Endothelial cell of umbilical vein (primary cell): ENCODE measurements around the gene PAM16. TPM values are rescaled to one million over a fixed set of nuclear protein-coding genes. Genes with fewer than 3 reads are reported as not detected.
"Not testable (repeated sequence)": the region's sequence is repeated elsewhere in the genome, so short reads cannot be mapped to it uniquely, and the experiment has no call there.

Experiments
- BruUV-seq: library from RNA; stranded (reverse); fragments of 400-500 nt; replicated peaks from 2 replicates; lab custom pipeline; 2021; lab: Mats Ljungman, UMichigan
- CTCF ChIA-PET: fragments of 300-600, 350-600 bp; sonication (Branson Sonifier 250); formaldehyde crosslinking; loops from one replicate; lab custom pipeline; 2021; ENCODE audit warnings: antibody characterized with exemption, inconsistent platforms; lab: Charles Lee
- POLR2A ChIA-PET: fragments of 300-600, 350-600 bp; sonication (Branson Sonifier 250); formaldehyde crosslinking; loops from one replicate; lab custom pipeline; 2021; ENCODE audit warnings: antibody characterized with exemption, inconsistent platforms; lab: Charles Lee
- DNase-seq: peaks from one replicate; pipeline ENCODE4 v3.0.0-alpha.2; 2011; ENCODE audit warnings: low read depth, low spot score
- FAIRE-seq: peaks from 2 replicates; lab custom pipeline; 2011; peaks lifted over from hg19 to GRCh38; lab: Jason Lieb, UNC
- H2AFZ ChIP-seq: 2 replicates; pipeline ENCODE4 v1.6.0; 2012; ENCODE audit warnings: low read depth, low read length, control low read depth, inconsistent platforms
- H3K27ac ChIP-seq: 2 replicates; pipeline ENCODE4 v1.5.1; 2011; ENCODE audit warnings: low read depth, mild to moderate bottlenecking, control low read depth, low read length, moderate library complexity; ENCODE audit not compliant: insufficient read depth
- H3K27me3 ChIP-seq, 2 experiments: 2 replicates each; pipeline versions ENCODE4 v1.6.0 to v1.6.1; 2011; ENCODE audit warnings: low read length in 2 of 2, mixed read lengths in 1 of 2; ENCODE audit not compliant: control insufficient read depth in 2 of 2, insufficient read depth in 2 of 2
- H3K36me3 ChIP-seq, 2 experiments: 2 replicates in 1 of 2; 3 replicates in 1 of 2; pipeline ENCODE4 v1.5.1; 2011; ENCODE audit warnings: low read length in 2 of 2, mild to moderate bottlenecking in 1 of 2, moderate library complexity in 1 of 2; ENCODE audit not compliant: control insufficient read depth in 2 of 2, insufficient read depth in 2 of 2; ENCODE audit errors: extremely low read depth in 1 of 2
- H3K4me1 ChIP-seq: 3 replicates; pipeline ENCODE4 v1.5.1; 2011; ENCODE audit warnings: mild to moderate bottlenecking, low read length; ENCODE audit not compliant: control insufficient read depth, insufficient read depth; ENCODE audit errors: extremely low read depth
- H3K4me2 ChIP-seq: 2 replicates; pipeline ENCODE4 v1.6.1; 2011; ENCODE audit warnings: low read length, control low read depth, mixed read lengths; ENCODE audit not compliant: insufficient read depth
- H3K4me3 ChIP-seq, 3 experiments: fragments of 200-600 bp in 1 of 3; sonication (generic), shearing (Covaris generic) in 1 of 3; replicated peaks in 1 of 3; 2 replicates each; pipeline ENCODE4 v1.5.1; 2011 to 2016; ENCODE audit warnings: control low read depth in 3 of 3, low read length in 3 of 3, mild to moderate bottlenecking in 2 of 3, inconsistent platforms in 1 of 3, low read depth in 1 of 3, moderate library complexity in 1 of 3; ENCODE audit not compliant: insufficient read depth in 1 of 3
- H3K79me2 ChIP-seq: 2 replicates; pipeline ENCODE4 v1.6.0; 2012; ENCODE audit warnings: low read length, inconsistent platforms; ENCODE audit not compliant: control insufficient read depth, insufficient read depth
- H3K9ac ChIP-seq: replicated peaks from 2 replicates; pipeline ENCODE3; 2011; ENCODE audit warnings: low read length, control low read depth; ENCODE audit not compliant: insufficient read depth; ENCODE audit errors: extremely low read depth
- H3K9me1 ChIP-seq: replicated peaks from 3 replicates; pipeline ENCODE4 v1.6.0; 2011; ENCODE audit warnings: mild to moderate bottlenecking, low read length; ENCODE audit not compliant: control insufficient read depth, insufficient read depth; ENCODE audit errors: extremely low read depth
- H3K9me3 ChIP-seq: replicated peaks from 2 replicates; pipeline ENCODE4 v1.5.1; 2012; ENCODE audit warnings: low read length, inconsistent platforms; ENCODE audit not compliant: control insufficient read depth, insufficient read depth
- H4K20me1 ChIP-seq: replicated peaks from 2 replicates; pipeline ENCODE3; 2011; ENCODE audit warnings: mild to moderate bottlenecking, low read length; ENCODE audit not compliant: control insufficient read depth, insufficient read depth; ENCODE audit errors: extremely low read depth
- CTCF ChIP-seq, 2 donors: IDR thresholded peaks; 1 replicate in 1 of 2; 2 replicates in 1 of 2; pipeline ENCODE4 v1.5.1; 2011; ENCODE audit warnings: low read length in 2 of 2, mild to moderate bottlenecking in 2 of 2, moderate library complexity in 2 of 2, control low read depth in 1 of 2, inconsistent platforms in 1 of 2, low read depth in 1 of 2; ENCODE audit not compliant: insufficient read depth in 1 of 2; ENCODE audit errors: extremely low read depth in 1 of 2
- EZH2 ChIP-seq: IDR thresholded peaks from 2 replicates; pipeline ENCODE4 v1.6.1; 2012; ENCODE audit warnings: borderline replicate concordance, low read depth, mild to moderate bottlenecking, moderate library complexity, low read length, inconsistent platforms; ENCODE audit not compliant: severe bottlenecking
- FOS ChIP-seq: IDR thresholded peaks from 2 replicates; pipeline ENCODE4 v1.6.1; 2011; ENCODE audit warnings: mild to moderate bottlenecking, low read length, moderate library complexity, borderline replicate concordance; ENCODE audit not compliant: insufficient read depth
- GATA2 ChIP-seq: IDR thresholded peaks from 2 replicates; pipeline ENCODE4 v1.7.0; 2011; ENCODE audit warnings: low read depth, mild to moderate bottlenecking, moderate library complexity, mixed read lengths, low read length; ENCODE audit not compliant: insufficient read length, insufficient read depth
- JUN ChIP-seq: IDR thresholded peaks from 2 replicates; pipeline ENCODE4 v1.6.1; 2011; ENCODE audit warnings: borderline replicate concordance, low read depth; ENCODE audit not compliant: insufficient read length, insufficient read depth
- MAX ChIP-seq: IDR thresholded peaks from 2 replicates; pipeline ENCODE4 v1.6.1; 2011; ENCODE audit not compliant: insufficient read depth, insufficient read length
- MYC ChIP-seq: IDR thresholded peaks from one replicate; pipeline ENCODE4 v1.6.1; 2011; ENCODE audit warnings: mild to moderate bottlenecking, low read depth, low read length
- POLR2A ChIP-seq: IDR thresholded peaks from 2 replicates; pipeline ENCODE4 v1.6.1; 2012; ENCODE audit warnings: low read depth, mild to moderate bottlenecking, control low read depth, low read length
- POLR2AphosphoS5 ChIP-seq: IDR thresholded peaks from 2 replicates; pipeline ENCODE4 v1.6.1; 2012; ENCODE audit warnings: low read depth, mild to moderate bottlenecking, control low read depth, low read length, moderate library complexity; ENCODE audit not compliant: insufficient read depth
- dilution Hi-C: fragments of 300-500 bp; cut with MboI; formaldehyde crosslinking; loops from one replicate; pipeline ENCODE4 v1.15.0; 2019; ENCODE audit warnings: low sequenced_read_pairs; ENCODE audit not compliant: extremely low pct_ligation_motif_present
- intact Hi-C: fragments of 100-400 bp; cut with micrococcal nuclease; formaldehyde crosslinking; loops from one replicate; pipeline ENCODE4 v1.10.0; 2022
- polyA plus RNA-seq, 4 experiments: library from polyadenylated mRNA; depleted of rRNA in 3 of 4; stranded (reverse) in 3 of 4; unstranded in 1 of 4; fragments of >200 nt; gene quantifications; 2 replicates each; pipeline versions ENCODE4 v1.2.1 to v1.2.3, GENCODE V29; 2011 to 2012; ENCODE audit warnings: missing spikeins in 1 of 4
- total RNA-seq: library from RNA; stranded (reverse); gene quantifications from 2 replicates; pipeline ENCODE4 v1.2.3, GENCODE V29; 2021

The PAM16 gene
- total and polyA plus RNA-seq, 2 donors (not counting 3 experiments of a cell fraction or from before 2014, with no cell fraction given) = 40.0 to 67.2 TPM

- DNase-seq = no peak
- peaks cover 3 to 21% of the 10 kb centered on the region in 2 experiments for H3K36me3 ChIP-seq
- no peak overlapping the region for H3K27ac ChIP-seq
- BruUV-seq = no TSS peak
- no peaks in the 10 kb centered on the region for H3K9me1 ChIP-seq
- no peak overlapping the region for H3K4me2 ChIP-seq
- H3K9ac ChIP-seq = no peak overlapping the region
- H3K9me3 ChIP-seq = no peaks in the 10 kb centered on the region
- intact Hi-C loops (no loop called here), dilution Hi-C loops (no loop called here)
- ChIA-PET CTCF (interaction anchor here (1.0 to 1.9 kb wide), 2 partner anchors 46 to 135 kb away, joined by 3 to 6 read pairs; no protein-coding TSS in a partner anchor), POLR2A (no interaction called here)
- H2AFZ ChIP-seq = no peak overlapping the region
- FAIRE-seq = no peak
- no peaks in the 10 kb centered on the region for H4K20me1 ChIP-seq
- H3K4me1 ChIP-seq = no peaks in the 10 kb centered on the region
- H3K79me2 ChIP-seq = peaks cover 5% of the 10 kb centered on the region
- TF ChIP-seq POLR2A = no peak
- no peak for TF ChIP-seq MYC
- TF ChIP-seq GATA2 = no peak
- TF ChIP-seq EZH2 = no peak
- TF ChIP-seq FOS = no peak
- no peak for TF ChIP-seq POLR2AphosphoS5
- TF ChIP-seq JUN = no peak
- TF ChIP-seq MAX = no peak
- no peak for TF ChIP-seq CTCF (IDR thresholded peaks at IDR 0.05; ENCODE audit: extremely low read depth in 1 of 2, insufficient read depth in 1 of 2, low read depth in 1 of 2, low read length in 2 of 2)
- H3K27me3 ChIP-seq = no peaks in the 10 kb centered on the region
- H3K4me3 ChIP-seq = no peak overlapping the region
These were observed 16.2 kb downstream of the PAM16 start for GRCh38 chr16:4334724-4335495.

GRCh38 chr16:4333714-4334113 lies 17.4 kb downstream of the PAM16 start:
- H3K4me2 ChIP-seq, dilution Hi-C loops, H3K27ac ChIP-seq, H3K9me3 ChIP-seq, H2AFZ ChIP-seq, FAIRE-seq, H3K79me2 ChIP-seq, H3K4me3 ChIP-seq, H4K20me1 ChIP-seq, DNase-seq, H3K9ac ChIP-seq, POLR2A ChIA-PET, intact Hi-C loops, H3K9me1 ChIP-seq, BruUV-seq, H3K27me3 ChIP-seq: not testable (repeated sequence)
- H3K4me1 ChIP-seq = peaks cover 11% of the 10 kb centered on the region
- CTCF ChIA-PET = interaction anchor here (4.2 to 8.9 kb wide), 2 partner anchors 44 to 70 kb away, joined by 27 to 198 read pairs; no protein-coding TSS in a partner anchor
- H3K36me3 ChIP-seq = peaks cover 0 to 21% of the 10 kb centered on the region in 2 experiments
